Neural progenitor cell (in vitro differentiated cells): ENCODE measurements around the gene PLVAP. TPM values are rescaled to one million over a fixed set of nuclear protein-coding genes. Genes with fewer than 3 reads are reported as not detected.

Experiments used
- DNase-seq: peaks from one replicate; pipeline ENCODE4 v3.0.0-alpha.2; 2016; ENCODE audit warnings: low spot score
- H2AFZ ChIP-seq: fragments of 200-600 bp; sonication (generic); replicated peaks from 2 replicates; pipeline ENCODE4 v1.6.1; 2016; ENCODE audit warnings: antibody characterized with exemption
- H3F3A ChIP-seq: fragments of 200-600 bp; sonication (generic); 2 replicates; pipeline ENCODE4 v1.6.1; 2016; ENCODE audit warnings: antibody characterized with exemption, low read depth
- H3K27ac ChIP-seq: fragments of 200-600 bp; sonication (generic); 2 replicates; pipeline ENCODE4 v1.5.1; 2016; ENCODE audit warnings: mild to moderate bottlenecking
- H3K27me3 ChIP-seq: fragments of 200-600 bp; sonication (generic); 2 replicates; pipeline ENCODE4 v1.6.1; 2016; ENCODE audit warnings: mild to moderate bottlenecking, moderate library complexity
- H3K36me3 ChIP-seq: fragments of 200-600 bp; sonication (generic); 2 replicates; pipeline ENCODE4 v1.5.1; 2016
- H3K4me1 ChIP-seq: fragments of 200-600 bp; sonication (generic); 2 replicates; pipeline ENCODE4 v1.6.1; 2016; ENCODE audit warnings: mixed run types
- H3K4me2 ChIP-seq: fragments of 200-600 bp; sonication (generic); 2 replicates; pipeline ENCODE4 v1.6.1; 2016
- H3K4me3 ChIP-seq: fragments of 200-600 bp; sonication (generic); 2 replicates; pipeline ENCODE4 v1.5.1; 2016
- H3K79me2 ChIP-seq: fragments of 200-600 bp; sonication (generic); 2 replicates; pipeline ENCODE4 v1.6.1; 2016; ENCODE audit warnings: low read depth
- H3K9ac ChIP-seq: fragments of 200-600 bp; sonication (generic); 2 replicates; pipeline ENCODE4 v1.6.1; 2016
- H3K9me3 ChIP-seq: fragments of 200-600 bp; sonication (generic); 2 replicates; pipeline ENCODE4 v1.5.1; 2016; ENCODE audit warnings: low read depth
- H4K20me1 ChIP-seq: fragments of 200-600 bp; sonication (generic); 2 replicates; pipeline ENCODE4 v1.6.1; 2016; ENCODE audit warnings: low read depth
- H3K27ac Mint-ChIP-seq: 3 replicates; pipeline ENCODE4 v1.8.0; 2021; ENCODE audit warnings: mixed read lengths
- H3K27me3 Mint-ChIP-seq: 2 replicates; pipeline ENCODE4 v1.8.0; 2022; ENCODE audit warnings: low read depth, mild to moderate bottlenecking, inconsistent platforms, moderate library complexity, mixed read lengths; ENCODE audit not compliant: insufficient read depth
- H3K36me3 Mint-ChIP-seq: 3 replicates; pipeline ENCODE4 v1.8.0; 2021; ENCODE audit warnings: mixed read lengths
- H3K4me1 Mint-ChIP-seq: 3 replicates; pipeline ENCODE4 v1.8.0; 2021; ENCODE audit warnings: mixed read lengths
- H3K4me3 Mint-ChIP-seq: 3 replicates; pipeline ENCODE4 v1.8.0; 2021; ENCODE audit warnings: mild to moderate bottlenecking, moderate library complexity, mixed read lengths
- H3K9me3 Mint-ChIP-seq: 3 replicates; pipeline ENCODE4 v1.8.0; 2020; ENCODE audit warnings: mixed read lengths
- CTCF ChIP-seq: fragments of 200-600 bp; sonication (generic); IDR thresholded peaks from 2 replicates; pipeline ENCODE4 v1.5.1; 2017; ENCODE audit warnings: antibody characterized with exemption, mild to moderate bottlenecking
- EZH2 ChIP-seq: fragments of 200-600 bp; sonication (generic); IDR thresholded peaks from 2 replicates; pipeline ENCODE4 v1.6.1; 2017; ENCODE audit warnings: antibody characterized with exemption, mild to moderate bottlenecking, moderate library complexity
- EZH2phosphoT487 ChIP-seq: fragments of 200-600 bp; sonication (generic); IDR thresholded peaks from 2 replicates; pipeline ENCODE4 v1.6.1; 2017; ENCODE audit warnings: antibody characterized with exemption
- total RNA-seq: library from RNA; depleted of rRNA; stranded (reverse); fragments of >200 nt; gene quantifications from 2 replicates; pipeline ENCODE4 v1.2.3, GENCODE V29; 2015; ENCODE audit warnings: low replicate concordance

PLVAP gene
- total RNA-seq, 1 donor from 2014 or later, result 0.11 TPM

- Mint-ChIP-seq H3K4me3 (peak overlapping the region; percentile 67), H3K27ac (peak overlapping the region; percentile 93), H3K27me3 (peaks cover 15% of the 10 kb centered on the region), H3K4me1 (peaks cover 11% of the 10 kb centered on the region), H3K36me3 (no peaks in the 10 kb centered on the region), H3K9me3 (no peaks in the 10 kb centered on the region)
- Histone ChIP-seq H3K4me2 (no peak overlapping the region), H4K20me1 (no peaks in the 10 kb centered on the region), H3K27me3 (no peaks in the 10 kb centered on the region), H3K4me1 (peaks cover 5% of the 10 kb centered on the region), H3K27ac (no peak overlapping the region), H3F3A (peaks cover 13% of the 10 kb centered on the region), H3K4me3 (no peak overlapping the region), H3K9me3 (no peaks in the 10 kb centered on the region), H2AFZ (no peak overlapping the region), H3K79me2 (no peaks in the 10 kb centered on the region), H3K9ac (no peak overlapping the region), H3K36me3 (no peaks in the 10 kb centered on the region)
- DNase-seq, result no peak
- TF ChIP-seq EZH2, result no peak
- TF ChIP-seq CTCF, result no peak
- no peak for TF ChIP-seq EZH2phosphoT487
Observed at GRCh38 chr19:17351815-17352435, 25.2 kb downstream of the PLVAP start.

GRCh38 chr19:17348700-17349099 is 28.4 kb downstream of the PLVAP start:
- peak overlapping the region; percentile 92 for H3K27ac Mint-ChIP-seq
- no peak overlapping the region for H3K27ac ChIP-seq
- H3K4me2 ChIP-seq, result peak overlapping the region; percentile 69
- peak overlapping the region; percentile 92 for H2AFZ ChIP-seq
- H3K4me1 Mint-ChIP-seq, result peaks cover 16% of the 10 kb centered on the region
- no peaks in the 10 kb centered on the region for H4K20me1 ChIP-seq
- no peaks in the 10 kb centered on the region for H3K79me2 ChIP-seq
- peaks cover 16% of the 10 kb centered on the region for H3F3A ChIP-seq
- no peaks in the 10 kb centered on the region for H3K36me3 ChIP-seq
- H3K36me3 Mint-ChIP-seq, result no peaks in the 10 kb centered on the region
- no peaks in the 10 kb centered on the region for H3K9me3 ChIP-seq
- H3K4me1 ChIP-seq, result peaks cover 5% of the 10 kb centered on the region
- peak overlapping the region; percentile 12 for H3K4me3 ChIP-seq
- H3K4me3 Mint-ChIP-seq, result no peak overlapping the region
- H3K27me3 ChIP-seq, result no peaks in the 10 kb centered on the region
- TF ChIP-seq EZH2 (no peak), CTCF (no peak), EZH2phosphoT487 (no peak)
- no peaks in the 10 kb centered on the region for H3K9me3 Mint-ChIP-seq
- H3K9ac ChIP-seq, result no peak overlapping the region
- peak; percentile 65 for DNase-seq
- H3K27me3 Mint-ChIP-seq, result peaks cover 15% of the 10 kb centered on the region

- Histone ChIP-seq H3K4me1 (peaks cover 5% of the 10 kb centered on the region), H3K27ac (no peak overlapping the region), H3K36me3 (no peaks in the 10 kb centered on the region), H3K4me2 (no peak overlapping the region), H3K4me3 (no peak overlapping the region), H2AFZ (no peak overlapping the region), H3K27me3 (no peaks in the 10 kb centered on the region), H3K79me2 (no peaks in the 10 kb centered on the region), H3F3A (peaks cover 16% of the 10 kb centered on the region), H3K9ac (no peak overlapping the region), H4K20me1 (no peaks in the 10 kb centered on the region), H3K9me3 (no peaks in the 10 kb centered on the region)
- TF ChIP-seq EZH2phosphoT487 (no peak), CTCF (no peak), EZH2 (no peak)
- Mint-ChIP-seq H3K9me3 (no peaks in the 10 kb centered on the region), H3K27ac (no peak overlapping the region), H3K36me3 (no peaks in the 10 kb centered on the region), H3K27me3 (peaks cover 11% of the 10 kb centered on the region), H3K4me3 (no peak overlapping the region), H3K4me1 (peaks cover 13% of the 10 kb centered on the region)
- no peak for DNase-seq
Observed at GRCh38 chr19:17347877-17348276, 29.3 kb downstream of the PLVAP start.
